Measurements from ENCODE around the gene RAB3A. TPM values are rescaled to one million over a fixed set of nuclear protein-coding genes. Genes with fewer than 3 reads are reported as not detected.
"Not testable (repeated sequence)": the region's sequence is repeated elsewhere in the genome, so short reads cannot be mapped to it uniquely, and the experiment has no call there.

The RAB3A gene
- total RNA-seq, 2 donors from 2014 or later: 1.8 to 1.9 TPM

DNA sequence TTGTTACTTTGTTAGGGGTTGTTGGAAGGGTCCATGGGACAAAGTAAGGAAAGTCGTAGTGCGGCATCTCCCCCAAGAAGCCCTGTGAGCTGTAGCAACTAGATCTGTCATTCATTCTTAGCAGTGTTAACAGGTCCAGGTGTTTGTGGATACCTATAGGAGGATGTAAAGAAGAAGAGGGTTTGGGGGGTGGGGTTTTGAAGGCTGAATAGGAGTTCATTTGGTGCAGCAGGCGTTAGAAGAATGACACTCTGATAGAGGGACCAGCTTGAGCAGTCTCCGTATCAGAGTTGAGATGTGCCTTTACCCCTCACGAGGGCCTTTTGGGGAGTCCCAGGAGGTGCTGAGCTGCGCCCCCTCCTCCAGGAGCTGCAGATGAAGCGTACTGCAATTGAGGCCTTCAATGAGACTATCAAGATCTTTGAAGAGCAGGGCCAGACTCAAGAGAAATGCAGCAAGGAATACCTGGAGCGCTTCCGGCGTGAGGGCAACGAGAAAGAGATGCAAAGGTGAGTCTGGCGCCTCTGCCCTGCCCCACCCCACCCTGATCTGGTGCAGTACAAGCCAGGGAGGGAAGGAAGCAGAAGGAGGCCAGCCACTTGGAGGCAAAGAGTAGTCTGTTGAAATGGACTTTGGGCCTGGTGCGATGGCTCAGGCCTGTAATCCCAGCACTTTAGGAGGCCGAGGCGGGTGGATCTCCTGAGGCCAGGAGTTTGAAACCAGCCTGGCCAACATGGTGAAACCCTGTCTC is 37.9 kb downstream of the RAB3A start:
- H3K4me3 Mint-ChIP-seq: no peak overlapping the region
- DNase-seq (no peak), ATAC-seq (replicated peaks in 1 of 2) (no peak)
- no peaks in the 10 kb centered on the region for H3K27me3 Mint-ChIP-seq (ENCODE audit: low read depth)
- H3K27ac Mint-ChIP-seq: no peak overlapping the region
- no peaks in the 10 kb centered on the region for H3K9me3 Mint-ChIP-seq
- H3K4me1 Mint-ChIP-seq (ENCODE audit: low read depth): peaks cover 5% of the 10 kb centered on the region
- peaks cover 2 to 15% of the 10 kb centered on the region in 2 donors for H3K36me3 Mint-ChIP-seq (ENCODE audit: insufficient read depth in 2 of 2)

DNA sequence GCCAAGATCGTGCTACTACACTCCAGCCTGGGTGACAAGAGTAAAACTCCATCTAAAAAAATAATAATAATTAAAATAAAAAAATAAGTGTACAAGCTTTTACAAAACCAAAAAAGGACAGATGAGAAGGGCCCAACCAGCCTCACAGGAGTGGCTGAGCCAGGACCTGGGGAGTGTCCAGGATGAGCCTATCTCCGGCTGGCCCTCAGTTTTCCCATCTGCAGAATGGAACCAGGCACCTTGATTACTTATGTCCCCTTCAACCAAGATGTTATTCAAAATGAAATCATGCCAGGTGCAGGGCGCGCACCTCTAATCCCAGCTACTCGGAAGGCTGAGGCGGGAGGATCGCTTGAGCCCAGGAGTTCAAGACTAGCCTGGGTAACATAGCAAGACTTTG is 39.8 kb downstream of the RAB3A start:
- H3K9me3 Mint-ChIP-seq: no peaks in the 10 kb centered on the region
- no peak overlapping the region for H3K27ac Mint-ChIP-seq
- H3K36me3 Mint-ChIP-seq (ENCODE audit: insufficient read depth in 2 of 2): peaks cover 4 to 14% of the 10 kb centered on the region in 2 donors
- H3K4me1 Mint-ChIP-seq (ENCODE audit: low read depth): peaks cover 14% of the 10 kb centered on the region
- DNase-seq (no peak), ATAC-seq (replicated peaks in 1 of 2) (no peak)
- H3K27me3 Mint-ChIP-seq (ENCODE audit: low read depth): no peaks in the 10 kb centered on the region
- H3K4me3 Mint-ChIP-seq: no peak overlapping the region

DNA sequence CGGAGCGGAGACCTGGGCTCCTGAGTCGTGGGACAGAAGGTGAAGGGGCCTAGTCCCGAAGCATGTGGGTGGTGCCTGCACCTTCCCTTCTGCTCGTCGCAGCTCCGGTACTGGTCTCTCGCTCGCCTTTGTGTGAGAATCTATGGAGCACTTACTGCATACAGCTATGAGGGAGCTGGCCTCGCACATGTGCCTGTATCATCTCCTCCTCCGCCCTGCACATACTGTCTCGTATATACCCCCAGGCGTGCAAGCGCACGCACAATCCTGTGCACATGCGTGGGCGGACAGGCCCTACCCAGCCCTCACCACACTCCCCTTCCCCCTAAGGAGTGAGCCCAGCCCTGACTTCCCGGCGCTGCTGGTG is 42.2 kb downstream of the RAB3A start:
- no peak for DNase-seq
- Mint-ChIP-seq H3K27me3 (ENCODE audit: low read depth) (no peaks in the 10 kb centered on the region), H3K36me3 (ENCODE audit: insufficient read depth in 2 of 2) (peaks cover 4 to 14% of the 10 kb centered on the region in 2 donors), H3K9me3 (no peaks in the 10 kb centered on the region), H3K27ac (no peak overlapping the region), H3K4me3 (peak overlapping the region; percentile 46 to 55), H3K4me1 (ENCODE audit: low read depth) (peaks cover 15% of the 10 kb centered on the region)
- no peak for ATAC-seq (replicated peaks in 1 of 2)

DNA sequence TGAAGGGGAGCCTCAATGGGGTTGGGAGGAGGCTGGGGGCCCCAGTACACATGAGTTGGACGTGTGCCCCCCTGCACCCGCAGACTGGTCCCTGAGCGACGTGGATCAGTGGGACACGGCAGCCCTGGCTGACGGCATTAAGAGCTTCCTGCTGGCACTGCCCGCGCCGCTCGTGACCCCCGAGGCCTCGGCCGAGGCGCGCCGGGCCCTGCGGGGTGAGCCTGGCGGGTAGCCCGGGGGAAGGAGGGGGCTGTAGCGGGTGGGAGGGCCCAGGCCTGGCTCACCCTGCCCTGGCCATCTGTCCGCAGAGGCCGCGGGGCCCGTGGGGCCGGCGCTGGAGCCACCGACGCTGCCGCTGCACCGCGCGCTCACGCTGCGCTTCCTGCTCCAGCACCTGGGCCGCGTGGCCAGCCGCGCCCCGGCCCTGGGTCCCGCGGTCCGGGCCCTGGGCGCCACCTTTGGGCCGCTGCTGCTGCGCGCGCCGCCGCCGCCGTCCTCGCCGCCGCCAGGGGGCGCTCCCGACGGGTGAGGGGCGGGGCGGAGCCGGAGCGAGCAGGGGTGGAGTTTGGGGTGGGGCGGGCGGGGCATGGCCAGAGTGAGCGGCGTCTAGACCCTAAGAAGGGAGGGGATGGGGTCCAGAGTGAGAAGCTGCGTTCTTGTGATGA is 42.7 kb downstream of the RAB3A start:
- H3K36me3 Mint-ChIP-seq (ENCODE audit: insufficient read depth in 2 of 2): peaks cover 4 to 11% of the 10 kb centered on the region in 2 donors
- H3K9me3 Mint-ChIP-seq: no peaks in the 10 kb centered on the region
- peaks cover 20% of the 10 kb centered on the region for H3K4me1 Mint-ChIP-seq (ENCODE audit: low read depth)
- no peak overlapping the region for H3K27ac Mint-ChIP-seq
- ATAC-seq (replicated peaks in 1 of 2) (peak; percentile 92 to 93), DNase-seq (peak; percentile 82 to 93)
- peak overlapping the region; percentile 79 to 83 for H3K4me3 Mint-ChIP-seq
- no peaks in the 10 kb centered on the region for H3K27me3 Mint-ChIP-seq (ENCODE audit: low read depth)

DNA sequence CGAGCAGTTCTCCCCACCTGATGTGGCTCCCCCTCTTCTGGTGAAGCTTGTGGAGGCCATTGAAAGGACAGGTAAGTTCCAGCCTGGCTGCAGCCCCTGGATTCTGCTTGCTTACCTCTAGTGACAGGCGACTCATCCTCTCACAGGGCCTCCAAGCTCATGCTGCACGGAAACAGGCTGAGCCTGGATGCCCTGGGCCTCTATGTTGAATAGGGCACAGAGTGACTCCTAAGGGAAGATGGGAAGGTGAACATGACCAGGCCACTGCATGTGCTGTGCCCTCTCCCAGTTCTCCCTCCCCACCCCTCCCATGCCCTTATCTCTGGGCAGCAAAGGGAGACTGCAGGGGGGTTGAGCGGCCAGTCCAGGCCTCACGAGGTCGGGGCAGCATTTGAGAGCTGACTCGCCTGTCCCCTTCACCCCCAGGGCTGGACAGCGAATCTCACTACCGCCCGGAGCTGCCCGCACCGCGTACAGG is 43.3 kb downstream of the RAB3A start:
- Mint-ChIP-seq H3K27ac (peak overlapping the region; percentile 57), H3K4me3 (peak overlapping the region; percentile 79 to 83), H3K9me3 (no peaks in the 10 kb centered on the region), H3K36me3 (ENCODE audit: insufficient read depth in 2 of 2) (peaks cover 4 to 6% of the 10 kb centered on the region in 2 donors), H3K4me1 (ENCODE audit: low read depth) (peaks cover 21% of the 10 kb centered on the region), H3K27me3 (ENCODE audit: low read depth) (no peaks in the 10 kb centered on the region)
- ATAC-seq (replicated peaks in 1 of 2): no peak
- DNase-seq: no peak

DNA sequence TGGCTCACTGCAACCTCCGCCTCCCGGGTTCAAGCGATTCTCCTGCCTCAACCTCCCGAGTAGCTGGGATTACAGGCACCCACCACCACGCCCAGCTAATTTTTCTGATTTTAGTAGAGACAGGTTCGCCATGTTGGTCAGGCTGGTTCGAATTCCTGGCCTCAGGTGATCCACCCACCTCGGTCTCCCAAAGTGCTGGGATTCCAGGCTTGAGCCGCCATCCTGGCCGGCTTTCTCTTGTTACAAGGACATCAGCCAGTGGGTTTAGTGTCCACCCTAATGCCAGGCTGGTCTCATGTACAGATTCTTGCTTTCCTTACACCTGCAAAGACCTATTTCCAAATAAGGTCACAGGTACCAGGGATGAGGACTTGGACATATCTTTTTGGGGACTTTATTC is 44.0 kb downstream of the RAB3A start:
- Mint-ChIP-seq H3K4me1 (ENCODE audit: low read depth) (peaks cover 21% of the 10 kb centered on the region), H3K4me3 (no peak overlapping the region), H3K27me3 (ENCODE audit: low read depth) (no peaks in the 10 kb centered on the region), H3K27ac (no peak overlapping the region), H3K9me3 (no peaks in the 10 kb centered on the region), H3K36me3 (ENCODE audit: insufficient read depth in 2 of 2) (peaks cover 4 to 6% of the 10 kb centered on the region in 2 donors)
- DNase-seq: no peak
- no peak for ATAC-seq (replicated peaks in 1 of 2)

DNA sequence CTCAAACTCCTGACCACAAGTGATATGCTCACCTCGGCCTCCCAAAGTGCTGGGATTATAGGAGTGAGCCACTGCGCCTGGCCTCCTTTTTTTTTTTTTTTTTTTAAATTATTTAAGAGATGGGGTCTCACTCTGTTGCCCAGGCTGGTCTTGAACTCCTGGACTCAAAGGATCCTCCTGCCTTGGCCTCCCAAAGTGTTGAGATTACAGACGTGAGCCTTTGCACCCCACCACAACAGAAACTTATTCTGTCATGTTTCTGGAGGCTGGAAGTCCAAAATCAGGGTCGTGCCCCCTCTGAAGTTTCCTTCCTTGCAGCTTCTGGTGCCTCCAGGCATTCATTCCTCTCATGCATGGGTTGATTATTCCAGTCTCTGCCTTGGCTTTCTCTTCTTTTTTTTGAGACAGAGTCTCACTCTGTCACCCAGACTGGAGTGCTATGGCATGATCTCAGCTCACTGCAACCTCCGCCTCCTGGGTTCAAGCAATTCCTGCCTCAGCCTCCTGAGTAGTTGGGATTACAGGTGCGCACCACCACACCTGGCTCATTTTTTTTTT is 44.7 kb downstream of the RAB3A start:
- not testable (repeated sequence) for H3K4me3 Mint-ChIP-seq; H3K9me3 Mint-ChIP-seq; H3K27ac Mint-ChIP-seq; H3K27me3 Mint-ChIP-seq (ENCODE audit: low read depth); H3K36me3 Mint-ChIP-seq (ENCODE audit: insufficient read depth in 2 of 2); DNase-seq; ATAC-seq (replicated peaks in 1 of 2)
- peaks cover 27% of the 10 kb centered on the region for H3K4me1 Mint-ChIP-seq (ENCODE audit: low read depth)

DNA sequence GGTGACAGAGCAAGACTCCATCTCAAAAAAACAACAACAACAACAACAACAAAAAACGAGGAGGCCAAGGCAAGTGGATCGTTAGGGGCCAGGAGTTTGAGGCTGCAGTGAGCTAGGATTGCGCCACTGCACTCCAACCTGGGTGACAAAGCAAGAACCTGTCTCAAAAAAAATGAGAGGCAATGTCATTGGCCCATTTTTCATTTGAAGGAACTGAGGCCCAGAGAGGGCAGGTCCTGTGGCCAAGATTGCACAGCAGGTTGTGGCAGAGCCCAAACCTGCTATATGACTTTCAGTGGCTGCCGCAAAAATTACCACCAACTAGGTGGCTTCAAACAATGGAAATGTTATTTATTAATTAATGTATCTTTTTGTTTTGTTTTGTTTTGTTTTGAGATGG is 45.4 kb downstream of the RAB3A start:
- no peaks in the 10 kb centered on the region for H3K27me3 Mint-ChIP-seq (ENCODE audit: low read depth)
- no peaks in the 10 kb centered on the region for H3K9me3 Mint-ChIP-seq
- DNase-seq (no peak), ATAC-seq (replicated peaks in 1 of 2) (no peak)
- no peak overlapping the region for H3K27ac Mint-ChIP-seq
- H3K4me3 Mint-ChIP-seq: no peak overlapping the region
- peaks cover 31% of the 10 kb centered on the region for H3K4me1 Mint-ChIP-seq (ENCODE audit: low read depth)
- H3K36me3 Mint-ChIP-seq (ENCODE audit: insufficient read depth in 2 of 2): peaks cover 4 to 6% of the 10 kb centered on the region in 2 donors

DNA sequence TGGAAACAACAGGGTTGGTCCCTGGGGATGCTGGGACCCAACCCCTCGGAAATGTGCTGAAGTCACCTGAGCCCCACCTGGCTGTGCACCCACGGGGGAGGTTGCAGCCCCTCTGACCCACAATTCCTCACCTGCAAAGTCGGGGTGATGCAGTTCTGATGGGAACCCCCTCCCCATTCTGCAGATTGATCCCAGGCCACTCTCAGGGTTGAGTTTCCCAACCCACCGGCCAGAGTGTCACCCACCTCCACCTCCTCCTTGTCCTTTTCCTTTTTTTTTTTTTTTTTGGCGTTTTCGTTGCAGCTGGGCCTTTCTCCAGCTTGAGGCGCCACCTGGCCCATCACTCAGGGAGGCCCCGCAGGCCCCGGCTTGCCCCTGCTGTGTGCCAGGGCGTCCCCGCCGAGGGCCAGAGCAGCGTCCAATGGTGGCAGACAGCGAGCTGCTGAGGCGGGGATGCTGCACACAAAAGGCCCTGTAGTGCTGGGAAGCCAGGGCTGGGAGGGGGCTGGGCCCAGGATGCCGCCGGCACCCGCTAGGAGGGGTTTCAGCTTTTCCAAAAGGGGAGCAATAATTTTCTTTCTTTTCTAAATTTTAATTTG is 46.3 kb downstream of the RAB3A start:
- peaks cover 31% of the 10 kb centered on the region for H3K4me1 Mint-ChIP-seq (ENCODE audit: low read depth)
- H3K27me3 Mint-ChIP-seq (ENCODE audit: low read depth): no peaks in the 10 kb centered on the region
- no peak overlapping the region for H3K27ac Mint-ChIP-seq
- DNase-seq (no peak), ATAC-seq (replicated peaks in 1 of 2) (no peak)
- H3K9me3 Mint-ChIP-seq: no peaks in the 10 kb centered on the region
- H3K4me3 Mint-ChIP-seq: no peak overlapping the region
- peaks cover 2% of the 10 kb centered on the region in 2 donors for H3K36me3 Mint-ChIP-seq (ENCODE audit: insufficient read depth in 2 of 2)

DNA sequence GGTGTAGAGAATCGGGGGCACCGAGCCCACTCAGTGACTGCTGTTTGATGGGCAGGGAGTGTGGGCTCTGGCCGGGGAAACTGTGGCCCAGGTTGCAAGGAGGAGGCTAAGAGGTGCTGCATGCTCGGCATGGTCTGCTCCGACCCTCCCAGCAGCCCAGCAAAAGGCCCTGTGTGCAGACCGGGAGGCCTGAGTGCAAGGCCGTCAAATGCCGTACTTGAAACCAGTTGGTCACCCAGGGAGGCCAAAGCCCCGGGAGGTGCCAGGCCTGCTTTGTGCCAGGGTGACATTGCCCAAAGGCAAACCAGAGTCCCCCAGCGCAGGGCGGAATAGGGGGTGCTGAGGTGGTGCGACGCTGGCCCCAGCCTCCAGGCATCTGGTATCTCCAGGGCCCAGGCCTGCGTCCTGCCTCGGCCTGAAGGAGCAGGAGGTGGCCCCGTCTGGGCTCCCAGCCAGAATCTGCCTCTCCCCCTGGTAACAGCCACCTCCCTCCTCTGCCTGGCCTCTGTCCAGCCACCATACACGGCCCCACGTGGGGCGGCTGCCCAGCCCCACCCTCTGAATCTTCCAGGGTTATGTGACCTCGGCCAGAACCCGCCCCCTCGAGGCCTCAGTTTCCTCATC is 46.9 kb downstream of the RAB3A start:
- ATAC-seq (replicated peaks in 1 of 2): no peak
- no peak for DNase-seq
- Mint-ChIP-seq H3K27ac (no peak overlapping the region), H3K9me3 (no peaks in the 10 kb centered on the region), H3K4me1 (ENCODE audit: low read depth) (peaks cover 35% of the 10 kb centered on the region), H3K27me3 (ENCODE audit: low read depth) (no peaks in the 10 kb centered on the region), H3K36me3 (ENCODE audit: insufficient read depth in 2 of 2) (peaks cover 2 to 3% of the 10 kb centered on the region in 2 donors), H3K4me3 (no peak overlapping the region)

DNA sequence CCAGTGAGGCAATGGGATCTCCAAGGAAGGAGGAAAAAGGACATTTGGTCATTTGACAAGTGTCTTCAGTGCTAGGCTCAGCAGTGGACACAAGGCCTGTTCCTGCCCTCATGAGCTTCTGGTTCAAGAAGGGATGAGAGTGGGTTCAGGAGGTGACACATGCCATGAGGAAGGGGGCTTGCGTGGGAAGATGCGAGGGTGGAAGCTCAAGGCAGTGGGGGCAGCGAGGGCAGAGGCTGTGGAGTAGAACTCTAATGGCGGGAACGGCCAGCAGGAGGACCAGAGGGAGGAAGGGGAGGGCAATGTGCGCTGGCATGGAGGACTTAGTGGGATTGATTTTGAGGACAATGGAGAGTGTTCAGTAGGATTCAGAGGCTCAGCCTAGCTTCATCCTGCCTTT is 47.6 kb downstream of the RAB3A start:
- no peak overlapping the region for H3K4me3 Mint-ChIP-seq
- peaks cover 38% of the 10 kb centered on the region for H3K4me1 Mint-ChIP-seq (ENCODE audit: low read depth)
- peaks cover 1 to 2% of the 10 kb centered on the region in 2 donors for H3K36me3 Mint-ChIP-seq (ENCODE audit: insufficient read depth in 2 of 2)
- ATAC-seq (replicated peaks in 1 of 2): no peak
- H3K27me3 Mint-ChIP-seq (ENCODE audit: low read depth): no peaks in the 10 kb centered on the region
- H3K9me3 Mint-ChIP-seq: no peaks in the 10 kb centered on the region
- DNase-seq: no peak
- no peak overlapping the region for H3K27ac Mint-ChIP-seq

DNA sequence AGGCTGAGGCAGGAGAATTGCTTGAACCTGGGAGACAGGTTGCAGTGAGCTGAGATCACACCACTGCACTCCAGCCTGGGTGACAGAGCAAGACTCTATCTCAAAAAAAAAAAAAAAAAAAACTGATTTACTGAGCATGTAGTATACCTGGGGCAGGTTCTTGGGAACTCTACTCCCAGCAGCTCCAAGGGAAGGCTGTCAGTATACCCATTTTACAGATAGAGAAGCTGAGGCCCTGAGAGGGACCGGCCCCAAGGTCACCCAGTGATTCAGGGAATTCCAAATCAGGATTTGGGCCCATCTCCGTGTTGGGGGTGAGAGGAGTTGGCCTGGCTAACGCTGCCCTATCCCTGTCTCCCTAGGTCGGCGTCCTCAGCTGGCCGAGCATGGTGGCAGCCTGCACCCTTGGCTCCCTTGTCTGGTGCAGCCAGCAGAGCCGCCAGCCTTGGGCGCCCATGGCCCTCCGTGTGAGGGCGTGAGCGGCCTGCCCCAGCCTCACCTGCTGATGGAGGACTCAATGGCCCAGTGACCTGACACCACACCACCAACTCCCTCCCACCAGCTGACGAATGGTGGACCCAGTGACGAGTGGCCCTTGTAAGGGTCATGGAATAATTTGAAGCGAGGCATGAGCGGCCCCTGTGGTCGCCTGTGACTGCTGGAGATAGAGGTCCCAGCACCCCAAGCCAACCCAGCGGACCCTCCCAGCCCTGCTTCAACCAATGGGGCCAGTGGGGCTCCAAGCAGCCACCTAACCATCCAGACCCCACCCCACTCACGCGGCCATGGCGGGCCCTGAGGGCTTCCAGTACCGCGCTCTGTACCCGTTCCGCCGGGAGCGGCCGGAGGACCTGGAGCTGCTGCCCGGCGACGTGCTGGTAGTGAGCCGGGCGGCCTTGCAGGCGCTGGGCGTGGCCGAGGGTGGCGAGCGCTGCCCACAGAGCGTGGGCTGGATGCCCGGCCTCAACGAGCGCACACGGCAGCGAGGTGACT is 48.5 kb downstream of the RAB3A start:
- H3K9me3 Mint-ChIP-seq: no peaks in the 10 kb centered on the region
- DNase-seq (no peak), ATAC-seq (replicated peaks in 1 of 2) (no peak)
- no peak overlapping the region for H3K27ac Mint-ChIP-seq
- peaks cover under 1 to 1% of the 10 kb centered on the region in 2 donors for H3K36me3 Mint-ChIP-seq (ENCODE audit: insufficient read depth in 2 of 2)
- peaks cover 34% of the 10 kb centered on the region for H3K4me1 Mint-ChIP-seq (ENCODE audit: low read depth)
- no peaks in the 10 kb centered on the region for H3K27me3 Mint-ChIP-seq (ENCODE audit: low read depth)
- H3K4me3 Mint-ChIP-seq: peak overlapping the region in 1 of 2 donors; percentile 39
